Dedifferentiated amniotic fluid mesenchymal stem cell (primary cell): Measurements from ENCODE around the gene TRIM39.

Experiments
- DNase-seq: peaks from one replicate; pipeline ENCODE4 v3.0.0-alpha.2; 2016; ENCODE audit errors: extremely low spot score

The TRIM39 gene

DNA sequence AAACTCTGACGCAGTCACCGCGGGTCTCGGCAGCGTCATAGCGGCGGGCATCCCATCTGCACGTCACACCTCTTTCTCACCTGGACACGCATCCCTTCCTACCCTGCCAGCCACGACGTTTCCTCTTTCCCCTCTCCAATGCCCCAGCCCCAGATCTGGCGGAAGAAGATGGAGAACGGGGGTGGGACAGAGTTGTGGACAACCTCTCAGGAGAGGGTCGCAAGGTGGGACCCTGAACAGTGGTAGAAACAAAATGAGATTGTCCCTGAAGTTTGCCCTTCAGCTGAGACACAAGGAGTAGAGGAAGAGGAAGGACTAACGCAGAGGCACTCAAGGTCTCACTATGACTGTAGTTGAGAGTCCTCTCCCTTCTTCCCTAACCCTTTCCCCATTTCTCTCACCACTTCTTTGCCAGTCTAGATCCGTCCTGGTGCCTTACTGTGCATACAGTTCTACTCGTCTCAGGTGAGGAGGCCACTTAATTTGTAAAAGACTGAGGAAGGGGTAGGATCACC is 562 bp downstream of the TRIM39 start:
- no peak for DNase-seq

DNA sequence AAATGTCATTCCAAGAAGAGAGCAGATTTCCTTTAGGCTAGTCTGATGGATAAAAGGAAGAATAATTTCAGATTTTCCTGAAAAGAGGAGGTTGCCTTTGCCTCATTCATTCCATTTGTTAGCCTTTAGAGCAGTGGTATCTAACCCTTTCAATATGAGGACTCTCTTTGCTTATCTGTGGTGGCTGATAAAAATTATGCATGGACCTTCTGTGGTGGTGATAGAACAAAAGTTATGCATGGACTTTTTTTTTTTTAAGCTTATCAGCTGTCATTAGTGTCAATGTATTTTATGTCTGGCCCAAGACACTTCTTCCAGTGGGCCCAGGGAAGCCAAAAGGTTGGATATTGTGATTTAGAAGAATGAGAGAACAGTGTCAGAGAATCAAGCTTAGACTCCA is 1.7 kb downstream of the TRIM39 start:
- DNase-seq: no peak

DNA sequence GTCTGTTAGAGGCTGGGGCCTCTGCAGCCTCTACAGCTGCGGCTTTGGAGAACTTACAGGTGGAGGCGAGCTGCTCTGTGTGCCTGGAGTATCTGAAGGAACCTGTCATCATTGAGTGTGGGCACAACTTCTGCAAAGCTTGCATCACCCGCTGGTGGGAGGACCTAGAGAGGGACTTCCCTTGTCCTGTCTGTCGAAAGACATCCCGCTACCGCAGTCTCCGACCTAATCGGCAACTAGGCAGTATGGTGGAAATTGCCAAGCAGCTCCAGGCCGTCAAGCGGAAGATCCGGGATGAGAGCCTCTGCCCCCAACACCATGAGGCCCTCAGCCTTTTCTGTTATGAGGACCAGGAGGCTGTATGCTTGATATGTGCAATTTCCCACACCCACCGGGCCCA is 2.6 kb downstream of the TRIM39 start:
- DNase-seq: no peak

DNA sequence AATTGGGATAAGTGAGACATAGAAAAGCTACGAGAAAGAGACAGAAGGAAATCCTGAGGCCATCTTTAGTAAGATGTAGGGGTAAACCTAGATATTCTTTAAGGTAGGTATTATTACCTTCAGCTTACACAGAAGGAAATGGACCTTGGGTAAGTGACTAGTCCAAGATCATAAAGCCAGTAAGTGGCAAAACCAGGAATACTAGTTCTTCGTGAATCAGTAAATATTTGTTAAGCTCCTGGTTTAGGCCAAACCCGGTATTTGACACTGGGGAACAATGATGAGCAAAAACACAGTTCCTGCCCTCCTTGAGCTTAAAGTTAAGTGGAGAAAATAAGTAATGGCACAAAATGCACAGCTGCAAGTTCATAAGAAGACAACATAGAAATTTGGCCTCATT is 5.3 kb downstream of the TRIM39 start:
- DNase-seq: no peak

DNA sequence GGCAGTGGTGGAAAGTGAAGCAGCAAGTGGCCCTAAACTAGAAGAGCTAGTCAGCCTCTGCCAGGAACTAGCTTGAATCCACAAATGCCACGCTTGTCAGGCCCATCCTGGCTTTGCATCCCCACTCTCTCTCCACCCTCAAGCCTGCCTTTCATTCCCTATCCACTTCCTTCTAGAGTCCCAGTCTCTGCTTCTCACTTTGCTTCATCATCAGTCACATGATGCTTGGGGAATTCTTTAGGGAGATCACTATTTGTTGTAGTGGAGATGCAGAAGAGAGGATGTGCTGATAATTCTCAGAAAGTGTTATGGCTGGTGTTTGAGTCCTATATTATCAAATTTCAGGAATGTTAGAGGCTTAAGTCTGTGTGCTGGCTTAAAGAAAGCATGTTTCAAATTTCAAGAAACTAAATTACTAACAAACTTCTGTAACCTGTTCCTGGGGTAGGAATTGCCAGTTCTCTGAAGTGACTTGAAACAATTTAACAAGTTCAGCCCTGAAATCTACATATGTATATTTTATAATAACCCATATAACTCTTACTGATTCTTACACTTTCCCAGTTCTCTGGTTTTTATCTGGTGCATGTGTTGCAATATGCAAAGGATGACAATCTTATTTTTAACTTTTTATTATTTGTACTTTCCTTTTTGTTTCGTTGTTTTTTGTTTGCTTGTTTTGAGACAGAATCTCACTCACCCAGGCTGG is 7.5 kb downstream of the TRIM39 start:
- DNase-seq: no peak

DNA sequence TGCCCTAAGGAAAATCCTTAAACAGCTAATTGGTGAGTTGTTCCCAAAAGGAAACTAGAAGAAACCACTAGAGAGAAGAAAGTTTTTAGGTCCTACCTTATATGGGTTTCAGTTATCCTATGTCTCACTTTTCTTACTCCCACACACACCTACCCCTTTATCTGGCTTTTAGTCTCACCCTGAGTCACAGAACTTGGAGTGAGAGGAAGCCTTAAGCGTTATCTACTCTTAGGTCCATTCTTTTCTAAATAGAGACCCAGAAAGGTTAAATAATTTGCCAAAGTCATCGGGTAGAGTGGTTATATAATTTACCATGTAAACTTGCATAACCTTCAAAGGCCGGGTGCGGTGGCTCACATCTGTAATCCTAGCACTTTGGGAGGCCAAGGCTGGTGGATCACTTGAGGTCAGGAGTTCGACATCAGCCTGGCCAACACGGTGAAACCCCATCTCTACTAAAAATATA is 13.9 kb downstream of the TRIM39 start:
- DNase-seq: no peak

DNA sequence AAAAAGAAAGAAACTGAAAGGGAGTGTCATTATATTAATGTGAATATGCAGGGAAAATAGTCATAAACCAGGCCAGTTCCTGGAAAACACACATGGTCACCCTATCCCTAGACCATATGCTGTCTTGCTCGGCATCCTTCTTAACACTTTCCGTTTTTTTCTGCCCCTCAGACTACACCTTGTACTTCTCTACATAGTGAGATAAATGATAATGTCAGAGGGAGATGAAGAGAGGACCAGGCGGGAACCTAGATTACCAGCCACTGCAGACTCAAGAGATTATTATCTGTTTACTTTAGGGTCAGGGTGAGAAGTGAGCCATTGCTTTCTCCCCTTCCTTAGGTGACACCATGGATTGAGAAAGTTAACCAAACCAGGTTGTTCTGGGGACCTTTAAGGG is 14.5 kb downstream of the TRIM39 start:
- DNase-seq: no peak

DNA sequence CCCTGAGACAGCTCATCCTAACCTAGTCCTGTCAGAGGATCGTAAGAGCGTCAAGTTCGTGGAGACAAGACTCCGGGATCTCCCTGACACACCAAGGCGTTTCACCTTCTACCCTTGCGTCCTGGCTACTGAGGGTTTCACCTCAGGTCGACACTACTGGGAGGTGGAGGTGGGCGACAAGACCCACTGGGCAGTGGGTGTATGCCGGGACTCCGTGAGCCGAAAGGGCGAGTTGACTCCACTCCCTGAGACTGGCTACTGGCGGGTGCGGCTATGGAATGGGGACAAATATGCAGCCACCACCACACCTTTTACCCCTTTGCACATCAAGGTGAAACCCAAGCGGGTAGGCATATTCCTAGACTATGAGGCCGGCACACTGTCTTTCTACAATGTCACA is 15.0 kb downstream of the TRIM39 start:
- no peak for DNase-seq

DNA sequence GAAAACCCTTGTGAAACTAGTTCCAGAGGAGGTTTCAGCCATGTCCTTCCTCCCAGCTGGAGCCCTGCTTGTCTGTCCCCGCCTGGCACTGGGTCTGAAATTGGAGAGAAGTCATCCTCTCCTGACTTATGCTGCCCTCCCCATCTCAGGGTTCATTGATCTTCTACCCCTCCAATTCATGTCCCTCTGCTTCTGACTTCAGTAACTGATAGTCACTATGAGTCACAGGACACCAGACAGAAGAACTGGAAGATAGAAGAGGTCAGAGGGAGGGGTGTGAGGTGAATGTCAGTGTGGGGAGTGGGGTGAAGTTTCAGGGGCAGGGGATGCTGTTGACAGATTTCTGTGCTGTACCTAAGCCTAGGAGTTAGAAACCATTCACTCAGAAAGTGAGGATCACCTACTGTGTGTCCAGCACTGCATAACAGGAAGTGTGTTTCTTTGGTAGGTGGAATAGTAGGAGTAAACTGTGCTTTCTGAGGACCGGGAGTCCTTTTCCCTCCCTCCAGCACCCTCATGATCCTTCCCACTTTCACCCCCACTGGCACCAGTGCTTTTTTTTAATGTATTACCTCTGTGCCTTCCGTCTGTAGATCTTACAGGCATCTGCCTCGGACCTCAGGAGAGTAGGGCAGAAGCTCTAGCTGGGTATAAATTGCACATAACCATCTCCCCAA is 17.6 kb downstream of the TRIM39 start:
- no peak for DNase-seq

DNA sequence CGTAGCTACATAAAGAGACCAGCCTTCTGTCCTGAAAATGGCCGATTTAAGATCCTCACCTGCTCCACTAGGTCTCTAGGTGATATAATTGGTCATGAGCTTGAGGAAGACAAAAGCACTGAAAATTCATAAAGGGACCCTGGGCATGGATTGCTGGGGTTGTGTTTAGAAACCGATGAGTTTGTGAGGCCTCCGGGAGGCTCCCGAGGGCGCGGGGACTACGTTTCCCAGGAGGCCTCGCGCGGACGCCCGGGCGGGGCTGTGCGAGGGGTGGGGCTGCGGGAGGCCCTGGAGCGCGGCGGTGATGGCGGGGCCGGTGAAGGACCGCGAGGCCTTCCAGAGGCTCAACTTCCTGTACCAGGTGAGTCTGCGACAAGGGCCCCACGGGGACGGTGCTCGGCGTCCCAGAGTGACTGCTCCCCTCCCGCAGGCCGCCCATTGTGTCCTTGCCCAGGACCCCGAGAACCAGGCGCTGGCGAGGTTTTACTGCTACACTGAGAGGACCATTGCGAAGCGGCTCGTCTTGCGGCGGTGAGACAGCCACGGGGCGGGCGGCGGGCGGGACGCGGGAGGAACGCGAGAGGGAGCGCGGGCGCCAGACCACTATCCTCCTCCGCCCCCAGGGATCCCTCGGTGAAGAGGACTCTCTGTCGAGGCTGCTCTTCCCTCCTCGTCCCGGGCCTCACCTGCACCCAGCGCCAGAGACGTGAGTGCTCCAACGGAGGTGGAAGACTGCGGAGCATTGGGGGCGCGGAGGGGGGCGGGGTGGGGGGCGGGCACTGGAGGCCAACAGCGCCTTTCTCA is 18.3 kb downstream of the TRIM39 start, which contains the start of gene RPP21:
RPP21 (plus strand) TSS at position 289 of the 804 bp plus-strand sequence; CDS start at position 305, 16 bp downstream.
- DNase-seq: peak; percentile 66

DNA sequence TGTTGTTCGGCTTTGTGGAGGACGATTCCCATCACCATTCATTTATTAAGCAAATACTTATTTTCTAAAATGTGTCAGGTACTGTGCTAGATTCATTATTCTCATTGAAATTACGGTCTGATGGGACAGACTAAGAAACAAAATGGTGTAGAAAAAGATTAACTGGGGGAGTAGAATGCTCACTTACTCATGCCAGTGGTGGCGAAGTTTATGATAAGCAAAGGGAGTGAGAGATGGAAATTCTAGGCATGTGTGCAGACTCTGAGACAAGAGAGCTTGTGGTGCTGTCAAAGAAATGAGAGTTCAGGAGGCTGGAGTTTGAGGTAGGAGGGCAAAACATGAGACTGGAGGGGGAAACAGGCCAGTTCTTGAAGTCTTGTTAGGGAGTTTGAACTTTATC is 19.1 kb downstream of the TRIM39 start:
- no peak for DNase-seq

DNA sequence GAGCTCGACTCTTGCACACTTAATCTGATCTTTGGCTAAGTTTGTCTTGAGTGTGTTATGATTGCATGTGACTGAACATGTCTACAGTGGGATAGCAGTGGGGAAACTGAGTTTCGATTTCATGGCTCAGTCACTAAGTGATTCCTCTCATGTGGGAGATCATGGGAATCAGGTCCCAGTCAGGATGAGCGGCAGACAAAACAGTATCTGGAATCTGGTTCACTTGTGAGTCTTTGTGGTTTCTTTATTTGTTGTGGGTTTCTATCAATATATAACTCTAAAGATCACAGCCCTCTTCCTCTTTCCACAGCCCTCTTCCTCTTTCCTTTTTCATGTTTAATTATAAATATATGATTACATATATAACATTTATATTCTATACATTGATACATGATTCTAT is 22.2 kb downstream of the TRIM39 start:
- no peak for DNase-seq

DNA sequence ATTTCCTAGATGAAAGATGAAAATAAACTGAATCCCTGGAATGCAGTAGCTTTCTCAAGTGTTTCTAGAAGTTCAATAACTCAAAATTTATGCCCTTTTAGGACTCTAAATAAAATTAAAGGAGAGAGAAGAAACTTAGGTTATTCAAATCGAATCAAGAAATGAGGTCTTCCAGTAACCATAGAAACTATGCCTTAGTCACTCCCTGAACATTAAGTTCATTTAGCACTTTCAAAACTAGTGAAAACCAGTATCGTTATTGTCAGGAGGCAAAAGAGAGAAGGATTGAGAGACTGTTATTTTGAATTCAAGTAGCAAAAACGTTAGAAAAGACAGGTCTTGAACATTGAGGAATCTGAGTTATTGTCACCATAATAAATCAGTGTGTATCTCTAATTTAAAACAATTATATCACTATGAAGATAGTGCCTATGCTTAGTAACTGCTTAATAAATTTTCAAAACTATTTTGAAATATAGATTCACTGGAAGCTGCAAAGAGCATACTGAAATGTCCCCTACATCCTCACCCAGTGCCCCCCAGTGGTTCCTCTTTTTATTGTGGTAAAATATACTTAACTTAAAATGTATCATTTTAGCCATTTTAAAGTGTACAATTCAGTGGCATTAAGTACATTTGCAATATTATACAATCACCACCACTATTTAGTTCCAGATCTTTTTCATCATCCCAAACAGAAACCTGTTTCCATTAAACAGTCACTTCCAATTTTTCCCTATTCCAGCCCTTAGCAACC is 22.9 kb downstream of the TRIM39 start:
- no peak for DNase-seq

DNA sequence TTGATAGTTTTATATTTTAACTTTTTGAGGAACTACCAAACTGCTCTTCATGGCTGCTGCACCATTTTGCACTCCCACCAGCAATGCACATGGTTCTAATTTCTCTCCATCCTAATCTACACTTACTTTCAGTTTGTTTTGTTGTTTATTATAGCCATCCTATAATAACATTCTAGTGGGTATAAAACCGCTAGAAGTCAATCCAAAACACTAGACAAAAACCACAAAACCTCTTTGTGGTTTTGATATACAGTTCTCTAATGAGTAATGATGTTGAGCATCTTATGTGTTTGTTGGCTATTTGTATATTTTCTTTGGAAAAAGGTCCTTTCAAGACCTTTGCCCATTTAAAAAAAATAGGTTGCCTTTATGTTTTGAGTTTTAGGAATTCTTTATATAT is 23.8 kb downstream of the TRIM39 start:
- DNase-seq: no peak

DNA sequence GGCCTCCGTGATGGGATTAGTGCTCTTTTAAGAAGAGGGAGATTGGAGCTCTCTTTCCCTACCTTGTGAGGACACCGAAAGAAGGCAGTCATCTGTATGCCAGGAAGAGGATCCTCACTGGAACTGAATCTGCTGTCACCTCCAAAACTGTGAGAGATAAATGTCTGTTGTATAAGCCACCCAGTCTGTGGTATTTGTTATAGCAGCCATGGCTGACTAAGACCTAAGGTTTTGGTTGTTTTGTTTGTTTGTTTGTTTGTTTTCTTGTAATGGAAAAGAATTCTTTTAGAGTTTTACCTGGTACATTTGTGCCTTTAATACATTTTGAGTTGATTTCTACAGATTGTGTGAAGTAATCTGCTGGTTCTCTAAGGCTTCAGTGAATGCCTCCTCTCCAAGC is 25.8 kb downstream of the TRIM39 start:
- no peak for DNase-seq

DNA sequence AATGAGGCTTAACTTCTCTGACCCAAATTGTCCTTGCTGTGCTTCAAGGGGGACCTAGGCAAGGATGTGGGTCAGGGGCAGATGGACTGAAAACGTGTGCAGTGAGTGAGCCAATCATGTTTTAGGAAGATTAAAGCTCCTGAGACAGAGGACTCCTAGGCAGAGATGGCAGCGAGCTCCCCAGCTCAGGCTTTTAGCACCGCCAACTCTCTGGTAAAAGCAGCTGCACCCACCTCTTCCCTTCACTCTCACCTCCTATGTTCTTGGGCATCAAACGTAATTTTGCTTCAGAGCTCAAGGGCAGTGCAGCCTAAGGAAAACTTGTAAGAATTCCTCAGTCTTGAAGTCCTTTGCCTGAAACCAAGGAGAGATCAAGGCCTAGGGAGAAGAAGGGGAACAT is 28.6 kb downstream of the TRIM39 start:
- no peak for DNase-seq

DNA sequence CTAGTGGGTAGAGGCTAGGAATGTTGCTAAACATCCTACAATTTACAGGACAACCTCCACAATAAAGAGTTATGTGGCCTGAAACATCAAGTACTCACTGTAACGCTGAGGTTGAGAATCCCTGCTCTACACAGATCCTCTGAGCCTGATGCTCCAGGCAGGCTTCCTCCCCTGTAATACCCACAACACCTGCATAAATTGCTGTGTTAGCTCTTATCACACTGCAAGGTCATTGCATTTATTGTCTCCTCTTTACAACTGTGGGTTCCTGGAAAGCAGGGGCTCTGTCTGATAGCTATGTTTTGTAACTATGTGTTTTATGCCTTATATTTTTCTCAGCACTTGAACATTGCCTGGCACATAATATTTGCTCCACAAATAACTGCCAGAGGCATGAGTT is 29.8 kb downstream of the TRIM39 start:
- DNase-seq: no peak

DNA sequence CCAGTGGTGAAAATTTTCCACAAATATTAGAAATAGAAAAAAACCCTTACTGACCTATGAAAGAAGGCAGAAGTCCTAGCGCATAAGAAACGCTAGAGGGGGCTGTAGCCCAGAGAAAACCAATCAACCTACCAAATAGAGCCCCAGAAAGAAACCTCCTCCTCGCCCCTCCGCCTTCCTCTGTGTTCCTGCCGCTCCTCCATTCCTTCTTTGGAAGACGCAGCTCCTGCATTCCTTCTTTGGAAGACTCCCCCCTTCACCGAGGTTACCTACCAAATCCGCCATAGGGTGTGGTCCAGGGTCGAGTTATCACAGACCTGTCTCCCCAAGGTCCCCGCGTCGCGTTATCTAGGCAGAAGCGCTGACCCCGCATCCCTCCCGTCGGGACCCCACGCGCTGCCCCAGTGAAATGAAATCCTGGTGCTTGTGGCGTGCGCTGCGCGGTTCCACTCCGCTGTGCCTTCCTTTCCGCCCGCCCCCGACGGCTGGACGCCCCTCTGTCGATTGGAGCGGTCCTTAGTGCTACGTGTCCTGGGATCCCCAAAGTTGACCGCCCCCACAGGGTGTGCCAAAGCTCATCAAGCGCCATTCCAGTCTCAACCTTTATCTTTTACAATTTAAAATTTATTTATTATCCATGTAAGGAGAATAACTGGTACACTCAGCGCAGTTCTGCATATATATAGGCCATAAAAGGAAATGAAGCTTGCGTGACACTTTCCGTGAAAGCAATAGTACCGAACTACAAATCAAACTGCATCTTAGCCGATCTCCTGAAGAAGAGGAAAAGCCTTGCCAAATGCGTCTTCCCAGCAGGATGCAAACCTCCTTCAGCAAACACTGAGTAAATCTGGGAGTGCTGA is 31.2 kb downstream of the TRIM39 start:
- peak; percentile 68 for DNase-seq

DNA sequence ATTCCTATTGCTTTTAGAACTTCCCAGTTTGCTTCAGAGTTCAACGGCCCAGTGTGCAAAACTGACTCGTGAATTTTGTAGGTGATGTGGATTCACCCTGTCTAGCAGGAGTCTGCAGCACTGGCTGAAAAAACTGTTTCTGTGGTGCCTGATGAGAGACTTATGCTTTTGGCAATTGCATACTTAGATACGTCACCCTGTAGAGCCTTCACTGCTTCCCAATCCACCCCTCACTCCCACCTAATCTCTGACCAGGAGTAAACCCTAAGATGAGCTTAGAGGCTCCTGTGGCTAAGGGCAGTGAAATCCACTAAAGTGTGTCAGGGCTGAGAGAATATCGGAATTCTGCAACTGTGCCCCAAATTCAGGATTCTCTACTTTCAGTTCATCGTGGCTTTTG is 32.5 kb downstream of the TRIM39 start:
- no peak for DNase-seq

DNA sequence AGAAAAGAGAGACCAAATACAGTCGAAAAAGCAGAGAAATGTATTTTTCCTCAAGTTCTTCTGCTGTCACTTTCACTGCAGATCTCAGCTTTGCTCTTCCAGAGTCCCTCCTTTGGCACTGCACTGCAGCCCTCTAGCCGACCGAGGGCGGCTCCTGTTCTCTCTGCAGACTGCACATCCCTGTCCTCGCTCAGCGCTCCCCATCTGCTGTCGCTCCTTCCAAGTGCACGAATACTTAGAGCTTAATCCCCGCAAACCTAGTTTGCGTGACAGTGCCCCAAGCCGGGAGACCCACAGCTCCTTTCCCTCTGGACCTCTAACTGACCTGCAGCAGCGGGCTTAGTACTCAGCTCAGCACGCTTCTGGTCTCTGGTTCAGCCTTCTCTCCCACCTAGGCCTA is 33.4 kb downstream of the TRIM39 start:
- DNase-seq: no peak

DNA sequence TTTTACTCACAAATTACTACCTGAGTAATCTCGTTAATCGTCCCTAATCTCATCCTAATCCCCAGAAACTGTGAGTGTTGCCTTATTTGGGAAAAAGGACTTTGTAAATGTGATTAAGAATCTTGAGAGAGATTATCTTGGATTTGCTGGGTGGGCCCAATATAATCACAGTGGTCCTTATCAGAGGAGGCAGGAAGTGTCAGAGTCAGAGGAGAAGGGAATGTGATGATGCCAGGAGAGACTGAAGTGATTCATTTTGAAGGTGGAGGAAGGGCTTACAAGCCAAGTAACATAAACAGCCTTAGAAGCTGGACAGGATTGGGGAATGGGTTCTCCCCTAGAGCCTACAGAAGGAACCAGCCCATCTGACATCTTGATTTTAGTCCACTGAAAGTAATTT is 34.9 kb downstream of the TRIM39 start:
- no peak for DNase-seq
